Measurements from ENCODE around the gene CDC14B.
A peak's percentile ranks its signal among the peaks of the same experiment; 100 is the strongest.

Gene CDC14B

DNA sequence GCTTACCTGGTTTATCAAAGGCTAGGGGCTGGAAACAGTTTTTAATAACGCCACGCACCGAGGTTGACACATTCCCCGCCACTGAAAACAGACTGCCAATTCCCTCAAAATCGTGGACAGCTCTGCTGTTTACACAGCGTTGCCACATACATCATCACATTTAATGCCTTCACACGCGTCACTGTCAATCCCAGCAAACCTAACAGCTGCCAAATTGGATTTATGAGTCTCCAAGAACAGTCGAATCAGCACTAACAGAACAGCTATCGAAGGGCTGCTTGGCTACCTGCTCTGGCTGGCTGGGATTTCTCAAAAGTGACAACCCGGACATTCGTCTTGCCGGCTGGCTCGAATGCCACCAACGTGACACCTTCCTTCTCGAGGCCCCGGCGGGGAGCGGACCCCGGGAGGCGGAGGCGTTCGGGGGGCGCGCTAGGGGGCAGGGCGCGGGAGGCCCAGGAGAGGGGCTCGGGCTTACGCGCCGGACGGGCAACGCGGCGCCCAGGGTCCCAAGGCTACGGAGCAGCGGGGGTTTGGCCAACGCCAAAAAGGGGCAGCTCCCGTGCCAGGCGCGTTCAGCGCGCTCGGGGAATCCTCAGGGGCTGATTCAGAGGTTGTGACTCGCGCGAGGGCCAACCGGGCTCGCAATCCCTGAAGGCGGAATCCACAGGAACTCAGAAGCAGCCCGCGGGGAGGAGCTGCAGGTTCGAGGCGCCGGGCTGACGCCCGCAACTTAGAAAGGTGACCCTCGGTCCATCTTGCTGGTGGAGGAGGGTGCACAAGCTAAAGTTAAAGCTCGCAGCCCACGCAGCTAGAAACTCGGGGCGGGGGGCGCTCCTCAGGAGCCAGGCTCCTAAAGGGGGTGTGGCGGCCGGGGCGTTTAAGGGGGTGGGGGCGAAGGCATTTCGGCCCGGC lies 1.2 kb downstream of the CDC14B start:
- Histone ChIP-seq H4K91ac (ENCODE audit: low read length) (peak overlapping the region; percentile 39), H3K27ac (ENCODE audit: low read length, poor library complexity, severe bottlenecking) (no peak overlapping the region), H3K4ac (ENCODE audit: low read depth in 1 of 2, low read length in 2 of 2) (no peak overlapping the region), H3K36me3 (ENCODE audit: control insufficient read depth in 1 of 2, insufficient read depth in 2 of 2, low read depth in 1 of 2, low read length in 2 of 2) (no peaks in the 10 kb centered on the region), H3K14ac (ENCODE audit: low read length in 2 of 2) (peak overlapping the region in 1 of 2 experiments; percentile 74), H2BK120ac (ENCODE audit: low read depth, low read length) (peak overlapping the region; percentile 73), H2BK12ac (ENCODE audit: low read length in 2 of 2) (no peak overlapping the region), H3K18ac (ENCODE audit: low read depth in 1 of 2, low read length in 2 of 2) (peak overlapping the region; percentile 31 to 70), H3K79me1 (replicated peaks; ENCODE audit: low read length, poor library complexity, severe bottlenecking) (peaks cover 7% of the 10 kb centered on the region), H2AK5ac (ENCODE audit: low read length, severe bottlenecking) (no peak overlapping the region), H3K4me1 (ENCODE audit: control insufficient read depth, insufficient read depth, low read depth, low read length) (peaks cover 9% of the 10 kb centered on the region), H4K8ac (ENCODE audit: low read length) (peak overlapping the region; percentile 49), H3K4me3 (ENCODE audit: insufficient read depth in 1 of 2, low read depth in 1 of 2, low read length in 2 of 2) (peak overlapping the region; percentile 91 to 92), H3K23ac (ENCODE audit: low read length in 2 of 2) (peak overlapping the region in 1 of 2 experiments; percentile 90), H3K4me2 (ENCODE audit: low read length, poor library complexity, severe bottlenecking) (peak overlapping the region; percentile 95), H2AFZ (ENCODE audit: low read depth, low read length) (no peak overlapping the region), H3K27me3 (ENCODE audit: control insufficient read depth in 1 of 2, insufficient read depth in 1 of 2, low read length in 2 of 2) (no peaks in the 10 kb centered on the region), H3K9me3 (ENCODE audit: control insufficient read depth, low read length) (no peaks in the 10 kb centered on the region), H2BK5ac (ENCODE audit: low read depth, low read length, poor library complexity, severe bottlenecking) (no peak overlapping the region), H3K9ac (ENCODE audit: low read length) (peak overlapping the region; percentile 89), H2BK15ac (ENCODE audit: low read depth, poor library complexity, severe bottlenecking) (peak overlapping the region; percentile 80)
- DNase-seq, result peak; percentile 72
- 3% methylated on average over 69 of the region's 69 CpGs for WGBS

GRCh38 chr9:96617439-96618185 lies 2.0 kb downstream of the CDC14B start:
- peak; percentile 21 for DNase-seq
- Histone ChIP-seq H2BK5ac (ENCODE audit: low read depth, low read length, poor library complexity, severe bottlenecking) (no peak overlapping the region), H4K8ac (ENCODE audit: low read length) (no peak overlapping the region), H3K4me2 (ENCODE audit: low read length, poor library complexity, severe bottlenecking) (peak overlapping the region; percentile 95), H3K18ac (ENCODE audit: low read depth in 1 of 2, low read length in 2 of 2) (no peak overlapping the region), H3K14ac (ENCODE audit: low read length in 2 of 2) (no peak overlapping the region), H3K79me1 (replicated peaks; ENCODE audit: low read length, poor library complexity, severe bottlenecking) (peaks cover 9% of the 10 kb centered on the region), H3K9me3 (ENCODE audit: control insufficient read depth, low read length) (no peaks in the 10 kb centered on the region), H3K27me3 (ENCODE audit: control insufficient read depth in 1 of 2, insufficient read depth in 1 of 2, low read length in 2 of 2) (no peaks in the 10 kb centered on the region), H3K23ac (ENCODE audit: low read length in 2 of 2) (no peak overlapping the region), H3K27ac (ENCODE audit: low read length, poor library complexity, severe bottlenecking) (no peak overlapping the region), H3K4me1 (ENCODE audit: control insufficient read depth, insufficient read depth, low read depth, low read length) (peaks cover 9% of the 10 kb centered on the region), H4K91ac (ENCODE audit: low read length) (no peak overlapping the region), H2BK120ac (ENCODE audit: low read depth, low read length) (no peak overlapping the region), H3K4ac (ENCODE audit: low read depth in 1 of 2, low read length in 2 of 2) (no peak overlapping the region), H2AFZ (ENCODE audit: low read depth, low read length) (no peak overlapping the region), H3K36me3 (ENCODE audit: control insufficient read depth in 1 of 2, insufficient read depth in 2 of 2, low read depth in 1 of 2, low read length in 2 of 2) (no peaks in the 10 kb centered on the region), H2AK5ac (ENCODE audit: low read length, severe bottlenecking) (no peak overlapping the region), H2BK15ac (ENCODE audit: low read depth, poor library complexity, severe bottlenecking) (no peak overlapping the region), H3K4me3 (ENCODE audit: insufficient read depth in 1 of 2, low read depth in 1 of 2, low read length in 2 of 2) (peak overlapping the region in 1 of 2 experiments; percentile 91), H2BK12ac (ENCODE audit: low read length in 2 of 2) (peak overlapping the region in 1 of 2 experiments; percentile 61), H3K9ac (ENCODE audit: low read length) (peak overlapping the region; percentile 89)
- WGBS, result 65% methylated on average over 19 of the region's 22 CpGs

- DNase-seq, result no peak
- Histone ChIP-seq H4K8ac (ENCODE audit: low read length) (no peak overlapping the region), H2BK15ac (ENCODE audit: low read depth, poor library complexity, severe bottlenecking) (no peak overlapping the region), H3K4me3 (ENCODE audit: insufficient read depth in 1 of 2, low read depth in 1 of 2, low read length in 2 of 2) (peak overlapping the region in 1 of 2 experiments; percentile 91), H3K79me1 (replicated peaks; ENCODE audit: low read length, poor library complexity, severe bottlenecking) (peaks cover 9% of the 10 kb centered on the region), H3K18ac (ENCODE audit: low read depth in 1 of 2, low read length in 2 of 2) (no peak overlapping the region), H3K9ac (ENCODE audit: low read length) (no peak overlapping the region), H3K4me2 (ENCODE audit: low read length, poor library complexity, severe bottlenecking) (no peak overlapping the region), H3K27ac (ENCODE audit: low read length, poor library complexity, severe bottlenecking) (no peak overlapping the region), H3K4ac (ENCODE audit: low read depth in 1 of 2, low read length in 2 of 2) (no peak overlapping the region), H2AK5ac (ENCODE audit: low read length, severe bottlenecking) (no peak overlapping the region), H2BK120ac (ENCODE audit: low read depth, low read length) (no peak overlapping the region), H2BK12ac (ENCODE audit: low read length in 2 of 2) (no peak overlapping the region), H4K91ac (ENCODE audit: low read length) (no peak overlapping the region), H3K36me3 (ENCODE audit: control insufficient read depth in 1 of 2, insufficient read depth in 2 of 2, low read depth in 1 of 2, low read length in 2 of 2) (no peaks in the 10 kb centered on the region), H2AFZ (ENCODE audit: low read depth, low read length) (no peak overlapping the region), H3K9me3 (ENCODE audit: control insufficient read depth, low read length) (no peaks in the 10 kb centered on the region), H3K4me1 (ENCODE audit: control insufficient read depth, insufficient read depth, low read depth, low read length) (peaks cover 13% of the 10 kb centered on the region), H2BK5ac (ENCODE audit: low read depth, low read length, poor library complexity, severe bottlenecking) (no peak overlapping the region), H3K27me3 (ENCODE audit: control insufficient read depth in 1 of 2, insufficient read depth in 1 of 2, low read length in 2 of 2) (no peaks in the 10 kb centered on the region), H3K14ac (ENCODE audit: low read length in 2 of 2) (no peak overlapping the region), H3K23ac (ENCODE audit: low read length in 2 of 2) (no peak overlapping the region)
- 88% methylated on average over 3 of the region's 7 CpGs for WGBS
Measured at GRCh38 chr9:96616817-96617438, 2.7 kb downstream of the CDC14B start.

- Histone ChIP-seq H3K23ac (ENCODE audit: low read length in 2 of 2) (no peak overlapping the region), H3K18ac (ENCODE audit: low read depth in 1 of 2, low read length in 2 of 2) (no peak overlapping the region), H2BK12ac (ENCODE audit: low read length in 2 of 2) (no peak overlapping the region), H2BK5ac (ENCODE audit: low read depth, low read length, poor library complexity, severe bottlenecking) (no peak overlapping the region), H3K27me3 (ENCODE audit: control insufficient read depth in 1 of 2, insufficient read depth in 1 of 2, low read length in 2 of 2) (no peaks in the 10 kb centered on the region), H3K36me3 (ENCODE audit: control insufficient read depth in 1 of 2, insufficient read depth in 2 of 2, low read depth in 1 of 2, low read length in 2 of 2) (no peaks in the 10 kb centered on the region), H3K14ac (ENCODE audit: low read length in 2 of 2) (no peak overlapping the region), H3K9me3 (ENCODE audit: control insufficient read depth, low read length) (no peaks in the 10 kb centered on the region), H2AK5ac (ENCODE audit: low read length, severe bottlenecking) (no peak overlapping the region), H2AFZ (ENCODE audit: low read depth, low read length) (no peak overlapping the region), H3K4me1 (ENCODE audit: control insufficient read depth, insufficient read depth, low read depth, low read length) (peaks cover 13% of the 10 kb centered on the region), H2BK15ac (ENCODE audit: low read depth, poor library complexity, severe bottlenecking) (no peak overlapping the region), H4K91ac (ENCODE audit: low read length) (no peak overlapping the region), H3K4me2 (ENCODE audit: low read length, poor library complexity, severe bottlenecking) (no peak overlapping the region), H3K9ac (ENCODE audit: low read length) (no peak overlapping the region), H3K79me1 (replicated peaks; ENCODE audit: low read length, poor library complexity, severe bottlenecking) (peaks cover 9% of the 10 kb centered on the region), H2BK120ac (ENCODE audit: low read depth, low read length) (no peak overlapping the region), H3K4ac (ENCODE audit: low read depth in 1 of 2, low read length in 2 of 2) (no peak overlapping the region), H3K27ac (ENCODE audit: low read length, poor library complexity, severe bottlenecking) (no peak overlapping the region), H3K4me3 (ENCODE audit: insufficient read depth in 1 of 2, low read depth in 1 of 2, low read length in 2 of 2) (no peak overlapping the region), H4K8ac (ENCODE audit: low read length) (no peak overlapping the region)
- WGBS, result 94% methylated on average over 5 of the region's 6 CpGs
- no peak for DNase-seq
Measured at GRCh38 chr9:96615411-96615810, 4.2 kb downstream of the CDC14B start.
